AG08395 (cell line): ENCODE data around the gene COPZ1.
A peak's percentile ranks its signal among the peaks of the same experiment; 100 is the strongest.
"Not testable (repeated sequence)": the region's sequence is repeated elsewhere in the genome, so short reads cannot be mapped to it uniquely, and the experiment has no call there.

Source experiments
- DNase-seq: peaks from one replicate; pipeline ENCODE4 v3.0.0; 2012; ENCODE audit warnings: mixed read lengths, low spot score

COPZ1 gene

GRCh38 chr12:54324617-54325441, at the start of gene COPZ1:
Gene COPZ1, plus strand, starts transcription at chr12:54325131. Its CDS starts 33 bp downstream, at chr12:54325164.
- DNase-seq: peak; percentile 98

GRCh38 chr12:54276368-54276767, 48.6 kb upstream of the COPZ1 start:
- no peak for DNase-seq

GRCh38 chr12:54277823-54278276, 47.1 kb upstream of the COPZ1 start:
- peak; percentile 72 for DNase-seq

- no peak for DNase-seq
Measured at GRCh38 chr12:54279227-54279631, 45.7 kb upstream of the COPZ1 start.

GRCh38 chr12:54279632-54280467, 45.1 kb upstream of the COPZ1 start, which contains the start of gene CBX5:
Gene CBX5, minus strand, starts transcription at chr12:54280122. Its CDS starts 22,472 bp downstream, at chr12:54257650.
- peak; percentile 100 for DNase-seq

- peak; percentile 98 for DNase-seq
Measured at GRCh38 chr12:54280468-54281260, 44.3 kb upstream of the COPZ1 start, which contains the start of gene HNRNPA1. Gene HNRNPA1, plus strand, starts transcription at chr12:54280726. Its CDS starts 82 bp downstream, at chr12:54280808.

- DNase-seq: not testable (repeated sequence)
Measured at GRCh38 chr12:54281261-54281638, 43.7 kb upstream of the COPZ1 start.

- DNase-seq: not testable (repeated sequence)
Measured at GRCh38 chr12:54281694-54282093, 43.2 kb upstream of the COPZ1 start.

GRCh38 chr12:54282949-54283593, 41.9 kb upstream of the COPZ1 start:
- no peak for DNase-seq

GRCh38 chr12:54284070-54284780, 40.7 kb upstream of the COPZ1 start:
- not testable (repeated sequence) for DNase-seq

- DNase-seq: no peak
Measured at GRCh38 chr12:54285150-54286041, 39.5 kb upstream of the COPZ1 start.

GRCh38 chr12:54286042-54287030, 38.6 kb upstream of the COPZ1 start:
- no peak for DNase-seq

- DNase-seq: no peak
Measured at GRCh38 chr12:54287261-54288157, 37.4 kb upstream of the COPZ1 start.

GRCh38 chr12:54292083-54292930, 32.6 kb upstream of the COPZ1 start:
- no peak for DNase-seq

- no peak for DNase-seq
Measured at GRCh38 chr12:54292931-54293241, 32.0 kb upstream of the COPZ1 start.

- DNase-seq: peak; percentile 72
Measured at GRCh38 chr12:54294152-54294952, 30.6 kb upstream of the COPZ1 start.
